H1 (cell line): ENCODE results near the gene DNM2. TPM values are rescaled to one million over a fixed set of nuclear protein-coding genes. Genes with fewer than 3 reads are reported as not detected.
A peak's percentile ranks its signal among the peaks of the same experiment; 100 is the strongest.

Experiments used
- CTCF ChIA-PET: fragments of 300-600 bp; sonication (Branson Sonifier 250); formaldehyde crosslinking; loops from one replicate; lab custom pipeline; 2021; ENCODE audit not compliant: partially characterized antibody; lab: Charles Lee
- POLR2A ChIA-PET: fragments of 300-600 bp; sonication (Branson Sonifier 250); formaldehyde crosslinking; loops from one replicate; lab custom pipeline; 2021; ENCODE audit warnings: inconsistent platforms; ENCODE audit not compliant: partially characterized antibody; lab: Charles Lee
- DNase-seq, 2 experiments: peaks; one replicate each; pipeline versions ENCODE4 v3.0.0 to v3.0.0-alpha.2; 2010 to 2022; ENCODE audit warnings: low spot score in 2 of 2, low read depth in 1 of 2, mixed read lengths in 1 of 2
- FAIRE-seq: peaks from 2 replicates; lab custom pipeline; 2011; peaks lifted over from hg19 to GRCh38; lab: Jason Lieb, UNC
- H2AFZ ChIP-seq: 2 replicates; pipeline ENCODE4 v1.8.1; 2012; ENCODE audit warnings: low read length, inconsistent platforms
- H2AK5ac ChIP-seq: 2 replicates; pipeline ENCODE4 v1.6.1; 2013; ENCODE audit warnings: low read depth, low read length
- H2BK120ac ChIP-seq: replicated peaks from 2 replicates; pipeline ENCODE3; 2013; ENCODE audit warnings: low read depth, low read length, inconsistent platforms
- H2BK12ac ChIP-seq: 2 replicates; pipeline ENCODE4 v1.6.1; 2013; ENCODE audit warnings: low read depth, low read length
- H2BK15ac ChIP-seq: 2 replicates; pipeline ENCODE4 v1.6.1; 2013; ENCODE audit warnings: low read length
- H2BK20ac ChIP-seq: 2 replicates; pipeline ENCODE4 v1.6.1; 2013; ENCODE audit warnings: low read length
- H2BK5ac ChIP-seq: 2 replicates; pipeline ENCODE4 v1.6.1; 2013; ENCODE audit warnings: low read depth, low read length
- H3K14ac ChIP-seq: 2 replicates; pipeline ENCODE4 v1.6.1; 2013; ENCODE audit warnings: inconsistent platforms; ENCODE audit not compliant: insufficient read length
- H3K18ac ChIP-seq: 2 replicates; pipeline ENCODE4 v1.6.1; 2013; ENCODE audit warnings: low read length; ENCODE audit errors: extremely low read depth
- H3K23ac ChIP-seq: 2 replicates; pipeline ENCODE4 v1.6.1; 2013; ENCODE audit warnings: inconsistent platforms; ENCODE audit not compliant: insufficient read length
- H3K23me2 ChIP-seq: 2 replicates; pipeline ENCODE4 v1.6.1; 2013; ENCODE audit warnings: low read depth, low read length
- H3K27ac ChIP-seq: 2 replicates; pipeline ENCODE4 v1.6.1; 2011; ENCODE audit warnings: low read depth, low read length, inconsistent platforms
- H3K27me3 ChIP-seq, 4 experiments: replicated peaks in 1 of 4; 1 replicate in 1 of 4; 2 replicates in 3 of 4; pipeline versions ENCODE4 v1.6.1 to v1.8.1; 2011 to 2013; ENCODE audit warnings: low read length in 3 of 4, mild to moderate bottlenecking in 3 of 4, inconsistent platforms in 2 of 4, mixed read lengths in 2 of 4, moderate library complexity in 1 of 4; ENCODE audit not compliant: control insufficient read depth in 3 of 4, insufficient read depth in 3 of 4; ENCODE audit errors: extremely low read depth in 1 of 4
- H3K36me3 ChIP-seq, 4 experiments: 2 replicates each; pipeline versions ENCODE4 v1.6.1 to v1.8.1; 2011 to 2013; ENCODE audit warnings: mild to moderate bottlenecking in 4 of 4, low read length in 3 of 4, moderate library complexity in 2 of 4, control low read depth in 1 of 4, inconsistent platforms in 1 of 4; ENCODE audit not compliant: insufficient read depth in 4 of 4, control insufficient read depth in 2 of 4
- H3K4ac ChIP-seq: replicated peaks from 2 replicates; pipeline ENCODE3; 2013; ENCODE audit warnings: low read length, low read depth, mixed read lengths, inconsistent platforms; ENCODE audit not compliant: insufficient read length
- H3K4me1 ChIP-seq, 4 experiments: replicated peaks in 1 of 4; 1 replicate in 1 of 4; 2 replicates in 3 of 4; pipeline versions ENCODE4 v1.6.1 to v1.8.1; 2011 to 2013; ENCODE audit warnings: low read length in 3 of 4, inconsistent platforms in 2 of 4, mixed read lengths in 1 of 4; ENCODE audit not compliant: insufficient read depth in 4 of 4, control insufficient read depth in 3 of 4
- H3K4me2 ChIP-seq, 2 experiments: 2 replicates each; pipeline versions ENCODE4 v1.6.1 to v1.8.1; 2011 to 2013; ENCODE audit warnings: low read depth in 2 of 2, low read length in 2 of 2, control low read depth in 1 of 2, inconsistent platforms in 1 of 2, mild to moderate bottlenecking in 1 of 2; ENCODE audit not compliant: insufficient read depth in 1 of 2
- H3K4me3 ChIP-seq, 4 experiments: fragments of 200-600, 300-600 bp in 1 of 4; sonication (generic), shearing (Covaris generic), sonication (Bioruptor Twin) in 1 of 4; 2 replicates each; pipeline versions ENCODE4 v1.5.1 to v1.8.1; 2011 to 2016; ENCODE audit warnings: low read length in 4 of 4, low read depth in 3 of 4, control low read depth in 2 of 4, inconsistent platforms in 2 of 4, mild to moderate bottlenecking in 2 of 4, mixed read lengths in 1 of 4, moderate library complexity in 1 of 4; ENCODE audit not compliant: insufficient read depth in 2 of 4; ENCODE audit errors: extremely low read depth in 1 of 4
- H3K56ac ChIP-seq: replicated peaks from 2 replicates; pipeline ENCODE3; 2013; ENCODE audit warnings: low read depth, mild to moderate bottlenecking, mixed read lengths, low read length, inconsistent platforms; ENCODE audit not compliant: insufficient read length
- H3K79me1 ChIP-seq: 2 replicates; pipeline ENCODE4 v1.6.1; 2013; ENCODE audit warnings: low read depth, low read length, control low read depth
- H3K79me2 ChIP-seq, 2 experiments: 2 replicates each; pipeline versions ENCODE4 v1.6.1 to v1.8.1; 2012 to 2013; ENCODE audit warnings: low read length in 2 of 2, mild to moderate bottlenecking in 2 of 2, inconsistent platforms in 1 of 2; ENCODE audit not compliant: insufficient read depth in 2 of 2, control insufficient read depth in 1 of 2
- H3K9ac ChIP-seq, 4 experiments: replicated peaks in 1 of 4; 1 replicate in 1 of 4; 2 replicates in 3 of 4; pipeline versions ENCODE4 v1.6.1 to v1.8.1; 2011 to 2013; ENCODE audit warnings: low read depth in 3 of 4, low read length in 3 of 4, control low read depth in 2 of 4, mild to moderate bottlenecking in 2 of 4, moderate library complexity in 2 of 4, inconsistent platforms in 1 of 4; ENCODE audit errors: extremely low read depth in 1 of 4
- H3K9me3 ChIP-seq, 2 experiments: 2 replicates each; pipeline versions ENCODE4 v1.6.1 to v1.8.1; 2012 to 2013; ENCODE audit warnings: mild to moderate bottlenecking in 2 of 2, moderate library complexity in 2 of 2, control low read depth in 1 of 2, inconsistent platforms in 1 of 2, low read depth in 1 of 2, low read length in 1 of 2, mixed read lengths in 1 of 2; ENCODE audit not compliant: insufficient read depth in 2 of 2
- H4K20me1 ChIP-seq, 2 experiments: replicated peaks in 1 of 2; 2 replicates each; pipeline versions ENCODE3 to v1.8.1; 2011 to 2013; ENCODE audit warnings: inconsistent platforms in 2 of 2, low read length in 2 of 2, mild to moderate bottlenecking in 1 of 2; ENCODE audit not compliant: insufficient read depth in 2 of 2, control insufficient read depth in 1 of 2
- H4K5ac ChIP-seq: 2 replicates; pipeline ENCODE4 v1.6.1; 2013; ENCODE audit warnings: low read length, low read depth, mixed read lengths, inconsistent platforms; ENCODE audit not compliant: insufficient read length
- H4K8ac ChIP-seq: 2 replicates; pipeline ENCODE4 v1.8.0; 2013; ENCODE audit warnings: mild to moderate bottlenecking, moderate library complexity, low read length, inconsistent platforms; ENCODE audit not compliant: insufficient read depth; ENCODE audit errors: extremely low read depth
- H4K91ac ChIP-seq: replicated peaks from 2 replicates; pipeline ENCODE3; 2013; ENCODE audit warnings: low read length, mixed read lengths, inconsistent platforms; ENCODE audit not compliant: insufficient read length
- BACH1 ChIP-seq: IDR thresholded peaks from 2 replicates; pipeline ENCODE4 v1.6.1; 2012; ENCODE audit warnings: low read length, improper control_type of control experiment
- POLR2A ChIP-seq, 2 experiments: IDR thresholded peaks; 1 replicate in 1 of 2; 2 replicates in 1 of 2; pipeline ENCODE4 v1.6.1; 2011; ENCODE audit warnings: low read depth in 2 of 2, low read length in 2 of 2, mild to moderate bottlenecking in 2 of 2; ENCODE audit errors: control extremely low read depth in 1 of 2
- WGBS, 2 experiments: shearing (Covaris generic) in 1 of 2; methylation state at CpG; one replicate each; pipeline versions ENCODE4 v1.1.6 to v1.1.7; 2013 to 2015; ENCODE audit warnings: low lambda C conversion rate in 2 of 2, mixed read lengths in 2 of 2, inconsistent platforms in 1 of 2, low coverage in 1 of 2, missing lambda C conversion rate in 1 of 2; ENCODE audit not compliant: insufficient replicate concordance in 2 of 2, insufficient coverage in 1 of 2, insufficient read length in 1 of 2; ENCODE audit errors: extremely low coverage in 1 of 2, missing lambda C conversion rate in 1 of 2; 5-methylcytosine and 5-hydroxymethylcytosine counted together
- polyA plus RNA-seq, 7 experiments: library from polyadenylated mRNA; depleted of rRNA in 3 of 7; stranded (reverse) in 5 of 7; unstranded in 2 of 7; fragments of >200 nt in 5 of 7; fragments of 200-250 nt in 2 of 7; gene quantifications; 1 replicate in 5 of 7; 2 replicates in 1 of 7; 4 replicates in 1 of 7; pipeline versions ENCODE4 v1.2.1 to v1.2.3, GENCODE V29; 2011 to 2013; ENCODE audit warnings: missing spikeins in 2 of 7, mixed read lengths in 2 of 7
- total RNA-seq: library from RNA; stranded (reverse); fragmentation: NEBNext Ultra II Directional; extraction: Animal tissue kit (Norgen Biotek cat#: 25700); gene quantifications from 2 replicates; pipeline ENCODE4 v1.2.1, GENCODE V29; 2021

The DNM2 gene
- total and polyA plus RNA-seq, 2 of the 8 experiments (the other 6 are each of a cell fraction or from before 2014, with no cell fraction given) = 61.9 to 120 TPM

DNA sequence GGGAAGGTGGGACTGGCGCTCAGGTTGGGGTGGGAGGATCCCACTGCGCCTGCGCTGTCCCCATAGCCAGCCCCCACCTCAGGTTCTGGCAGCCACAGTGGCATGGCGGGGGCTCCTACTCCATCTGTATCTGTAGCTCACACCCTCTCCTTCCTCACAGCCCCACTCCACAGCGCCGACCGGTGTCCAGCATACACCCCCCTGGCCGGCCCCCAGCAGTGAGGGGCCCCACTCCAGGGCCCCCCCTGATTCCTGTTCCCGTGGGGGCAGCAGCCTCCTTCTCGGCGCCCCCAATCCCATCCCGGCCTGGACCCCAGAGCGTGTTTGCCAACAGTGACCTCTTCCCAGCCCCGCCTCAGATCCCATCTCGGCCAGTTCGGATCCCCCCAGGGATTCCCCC, 112.1 kb downstream of the DNM2 start:
- Histone ChIP-seq H4K5ac (no peak overlapping the region), H3K9ac (no peak overlapping the region), H3K4me3 (no peak overlapping the region), H2BK120ac (no peak overlapping the region), H2BK5ac (no peak overlapping the region), H3K4me2 (no peak overlapping the region), H3K14ac (no peak overlapping the region), H2BK12ac (no peak overlapping the region), H2BK15ac (no peak overlapping the region), H3K27me3 (no peaks in the 10 kb centered on the region), H3K79me1 (peaks cover 1% of the 10 kb centered on the region; the same call in 1 of the 2 replicates), H3K23ac (no peak overlapping the region), H4K91ac (no peak overlapping the region), H4K20me1 (peaks cover 0 to 9% of the 10 kb centered on the region in 2 experiments), H3K36me3 (peaks cover 2 to 34% (median 16%) of the 10 kb centered on the region in 4 experiments; a peak in 7 of 8 replicates), H3K23me2 (0 out of 2 replicates have a peak, but pooled peaks cover under 1% of the 10 kb centered on the region), H3K27ac (no peak overlapping the region), H2AFZ (no peak overlapping the region), H2AK5ac (no peak overlapping the region), H3K4ac (no peak overlapping the region), H3K56ac (no peak overlapping the region), H4K8ac (peak overlapping the region; percentile 59; the same call in 1 of the 2 replicates), H3K79me2 (no peaks in the 10 kb centered on the region), H3K18ac (no peak overlapping the region), H3K9me3 (no peaks in the 10 kb centered on the region), H2BK20ac (no peak overlapping the region), H3K4me1 (peaks cover 0 to 3% (median under 1%) of the 10 kb centered on the region in 4 experiments; a peak in 5 of 7 replicates)
- POLR2A ChIA-PET = no interaction called here
- 87% methylated on average over 15 of the region's 16 CpGs; no CpG with 5 or more reads in 1 of the 2 experiments for WGBS, 2 experiments
- CTCF ChIA-PET = interaction anchor here (0.7 to 4.8 kb wide), 13 partner anchors 9 to 113 kb away, joined by 3 to 22 read pairs (median 5); partner anchors contain the start of gene DNM2
- TF ChIP-seq BACH1 (no peak), POLR2A (IDR thresholded peaks at IDR 0.05; ENCODE audit: control extremely low read depth in 1 of 2, low read depth in 2 of 2, low read length in 2 of 2) (peak in 1 of 2 experiments; percentile 21; a peak in 1 of 3 replicates)
- DNase-seq (no peak), FAIRE-seq (no peak)
